Measurements from ENCODE around the gene SDK2. TPM values are rescaled to one million over a fixed set of nuclear protein-coding genes. Genes with fewer than 3 reads are reported as not detected.

Gene SDK2
- total RNA-seq = 10 to 100 TPM; 10.5 to 11.9 TPM

- POLR2A ChIA-PET = no interaction called here
- Mint-ChIP-seq H3K9me3 (no peaks in the 10 kb centered on the region), H3K36me3 (ENCODE audit: low read depth) (no peaks in the 10 kb centered on the region), H3K27ac (no peak within 1 kb of the TSS), H3K4me1 (peaks cover 25% of the 10 kb centered on the region), H3K27me3 (peaks cover 39% of the 10 kb centered on the region), H3K4me3 (peak within 1 kb of the TSS; percentile 80)
- DNase-seq = no peak
- CTCF ChIA-PET = interaction anchor here (0.9 kb wide), 1 partner anchor 15 kb away, joined by 3 read pairs; no protein-coding TSS in a partner anchor
Observed at GRCh38 chr17:73644145-73645049, at the start of gene SDK2. TSS of gene SDK2 (minus strand) at chr17:73644445. CDS start at chr17:73644088, 357 bp downstream.

- ChIA-PET POLR2A (no interaction called here), CTCF (interaction anchor here (0.7 kb wide), 1 partner anchor 73 kb away, joined by 3 read pairs; no protein-coding TSS in a partner anchor)
- Mint-ChIP-seq H3K4me3 (no peak overlapping the region), H3K27me3 (no peaks in the 10 kb centered on the region), H3K9me3 (peaks cover 13% of the 10 kb centered on the region), H3K27ac (no peak overlapping the region), H3K4me1 (peaks cover 4% of the 10 kb centered on the region), H3K36me3 (ENCODE audit: low read depth) (peaks cover 4% of the 10 kb centered on the region)
- DNase-seq = no peak
Observed at GRCh38 chr17:73693071-73693470, 48.8 kb upstream of the SDK2 start.

GRCh38 chr17:73691321-73691766 lies 47.1 kb upstream of the SDK2 start:
- no peaks in the 10 kb centered on the region for H3K27me3 Mint-ChIP-seq
- no peak for DNase-seq
- POLR2A ChIA-PET = no interaction called here
- no peak overlapping the region for H3K4me3 Mint-ChIP-seq
- H3K9me3 Mint-ChIP-seq = peaks cover 9% of the 10 kb centered on the region
- CTCF ChIA-PET = interaction anchor here (1.4 kb wide), 1 partner anchor 10 kb away, joined by 3 read pairs; no protein-coding TSS in a partner anchor
- peaks cover 4% of the 10 kb centered on the region for H3K4me1 Mint-ChIP-seq
- peaks cover 4% of the 10 kb centered on the region for H3K36me3 Mint-ChIP-seq (ENCODE audit: low read depth)
- no peak overlapping the region for H3K27ac Mint-ChIP-seq

GRCh38 chr17:73690676-73691075 lies 46.4 kb upstream of the SDK2 start:
- no peak for DNase-seq
- Mint-ChIP-seq H3K27me3 (no peaks in the 10 kb centered on the region), H3K4me3 (no peak overlapping the region), H3K36me3 (ENCODE audit: low read depth) (no peaks in the 10 kb centered on the region), H3K9me3 (peaks cover 2% of the 10 kb centered on the region), H3K27ac (no peak overlapping the region), H3K4me1 (no peaks in the 10 kb centered on the region)
- CTCF ChIA-PET = interaction anchor here (0.6 to 1.4 kb wide), 2 partner anchors 9 to 1651 kb away, joined by 3 read pairs; no protein-coding TSS in a partner anchor
- POLR2A ChIA-PET = no interaction called here

- Mint-ChIP-seq H3K27ac (no peak overlapping the region), H3K4me1 (no peaks in the 10 kb centered on the region), H3K36me3 (ENCODE audit: low read depth) (no peaks in the 10 kb centered on the region), H3K9me3 (no peaks in the 10 kb centered on the region), H3K4me3 (no peak overlapping the region), H3K27me3 (peaks cover 3% of the 10 kb centered on the region)
- DNase-seq = no peak
- CTCF ChIA-PET = interaction anchor here (0.6 kb wide), 1 partner anchor 112 kb away, joined by 3 read pairs; no protein-coding TSS in a partner anchor
- POLR2A ChIA-PET = no interaction called here
Observed at GRCh38 chr17:73689596-73690275, 45.5 kb upstream of the SDK2 start.

GRCh38 chr17:73686961-73687360 lies 42.7 kb upstream of the SDK2 start:
- Mint-ChIP-seq H3K27me3 (peaks cover 9% of the 10 kb centered on the region), H3K9me3 (peaks cover 6% of the 10 kb centered on the region), H3K4me1 (no peaks in the 10 kb centered on the region), H3K4me3 (no peak overlapping the region), H3K27ac (no peak overlapping the region), H3K36me3 (ENCODE audit: low read depth) (peaks cover 3% of the 10 kb centered on the region)
- ChIA-PET POLR2A (no interaction called here), CTCF (interaction anchor here (1.2 kb wide), 1 partner anchor 258 kb away, joined by 4 read pairs; no protein-coding TSS in a partner anchor)
- DNase-seq = no peak

- CTCF ChIA-PET = no interaction called here
- Mint-ChIP-seq H3K4me1 (no peaks in the 10 kb centered on the region), H3K36me3 (ENCODE audit: low read depth) (peaks cover 3% of the 10 kb centered on the region), H3K27me3 (peaks cover 14% of the 10 kb centered on the region), H3K9me3 (peaks cover 11% of the 10 kb centered on the region), H3K4me3 (no peak overlapping the region), H3K27ac (no peak overlapping the region)
- POLR2A ChIA-PET = no interaction called here
- DNase-seq = no peak
Observed at GRCh38 chr17:73686126-73686525, 41.9 kb upstream of the SDK2 start.

- Mint-ChIP-seq H3K36me3 (ENCODE audit: low read depth) (peaks cover 3% of the 10 kb centered on the region), H3K27ac (no peak overlapping the region), H3K27me3 (peaks cover 15% of the 10 kb centered on the region), H3K9me3 (peaks cover 11% of the 10 kb centered on the region), H3K4me1 (no peaks in the 10 kb centered on the region), H3K4me3 (no peak overlapping the region)
- no peak for DNase-seq
- CTCF ChIA-PET = no interaction called here
- POLR2A ChIA-PET = no interaction called here
Observed at GRCh38 chr17:73684183-73684582, 39.9 kb upstream of the SDK2 start.

- ChIA-PET CTCF (no interaction called here), POLR2A (no interaction called here)
- peaks cover 11% of the 10 kb centered on the region for H3K9me3 Mint-ChIP-seq
- peaks cover 19% of the 10 kb centered on the region for H3K27me3 Mint-ChIP-seq
- H3K4me3 Mint-ChIP-seq = no peak overlapping the region
- no peak for DNase-seq
- H3K4me1 Mint-ChIP-seq = no peaks in the 10 kb centered on the region
- H3K36me3 Mint-ChIP-seq (ENCODE audit: low read depth) = peaks cover 3% of the 10 kb centered on the region
- H3K27ac Mint-ChIP-seq = no peak overlapping the region
Observed at GRCh38 chr17:73683771-73684170, 39.5 kb upstream of the SDK2 start.

GRCh38 chr17:73681946-73682345 lies 37.7 kb upstream of the SDK2 start:
- H3K4me1 Mint-ChIP-seq = no peaks in the 10 kb centered on the region
- CTCF ChIA-PET = interaction anchor here (1.5 kb wide), 1 partner anchor 9 kb away, joined by 3 read pairs; no protein-coding TSS in a partner anchor
- H3K36me3 Mint-ChIP-seq (ENCODE audit: low read depth) = peaks cover 3% of the 10 kb centered on the region
- H3K27ac Mint-ChIP-seq = no peak overlapping the region
- H3K9me3 Mint-ChIP-seq = peaks cover 11% of the 10 kb centered on the region
- POLR2A ChIA-PET = no interaction called here
- peaks cover 33% of the 10 kb centered on the region for H3K27me3 Mint-ChIP-seq
- no peak for DNase-seq
- no peak overlapping the region for H3K4me3 Mint-ChIP-seq

GRCh38 chr17:73679476-73679875 lies 35.2 kb upstream of the SDK2 start:
- no peak overlapping the region for H3K4me3 Mint-ChIP-seq
- H3K27ac Mint-ChIP-seq = no peak overlapping the region
- no peaks in the 10 kb centered on the region for H3K4me1 Mint-ChIP-seq
- H3K36me3 Mint-ChIP-seq (ENCODE audit: low read depth) = peaks cover 3% of the 10 kb centered on the region
- CTCF ChIA-PET = no interaction called here
- peaks cover 11% of the 10 kb centered on the region for H3K9me3 Mint-ChIP-seq
- POLR2A ChIA-PET = no interaction called here
- no peak for DNase-seq
- H3K27me3 Mint-ChIP-seq = peaks cover 42% of the 10 kb centered on the region

GRCh38 chr17:73678999-73679398 lies 34.8 kb upstream of the SDK2 start:
- no peak for DNase-seq
- Mint-ChIP-seq H3K9me3 (peaks cover 11% of the 10 kb centered on the region), H3K4me1 (no peaks in the 10 kb centered on the region), H3K27ac (no peak overlapping the region), H3K4me3 (no peak overlapping the region), H3K27me3 (peaks cover 43% of the 10 kb centered on the region), H3K36me3 (ENCODE audit: low read depth) (peaks cover 3% of the 10 kb centered on the region)
- ChIA-PET CTCF (no interaction called here), POLR2A (no interaction called here)

- no peak for DNase-seq
- H3K9me3 Mint-ChIP-seq = peaks cover 6% of the 10 kb centered on the region
- no peak overlapping the region for H3K27ac Mint-ChIP-seq
- ChIA-PET POLR2A (no interaction called here), CTCF (no interaction called here)
- H3K27me3 Mint-ChIP-seq = peaks cover 16% of the 10 kb centered on the region
- H3K4me3 Mint-ChIP-seq = no peak overlapping the region
- peaks cover 17% of the 10 kb centered on the region for H3K36me3 Mint-ChIP-seq (ENCODE audit: low read depth)
- peaks cover 34% of the 10 kb centered on the region for H3K4me1 Mint-ChIP-seq
Observed at GRCh38 chr17:73669771-73670170, 25.5 kb upstream of the SDK2 start.
